ENCODE measurements around the gene RGS19.

- TF ChIP-seq CTCF (IDR thresholded peaks at IDR 0.05) (no peak), POLR2A (IDR thresholded peaks at IDR 0.05) (no peak)
These were observed 16.1 kb upstream of the RGS19 start for GRCh38 chr20:64095455-64095854.
